Measurements from ENCODE around the gene PPM1H. TPM values are rescaled to one million over a fixed set of nuclear protein-coding genes. Genes with fewer than 3 reads are reported as not detected.

PPM1H gene
- total RNA-seq, 1 donor from 2014 or later, result 21.6 TPM

DNA sequence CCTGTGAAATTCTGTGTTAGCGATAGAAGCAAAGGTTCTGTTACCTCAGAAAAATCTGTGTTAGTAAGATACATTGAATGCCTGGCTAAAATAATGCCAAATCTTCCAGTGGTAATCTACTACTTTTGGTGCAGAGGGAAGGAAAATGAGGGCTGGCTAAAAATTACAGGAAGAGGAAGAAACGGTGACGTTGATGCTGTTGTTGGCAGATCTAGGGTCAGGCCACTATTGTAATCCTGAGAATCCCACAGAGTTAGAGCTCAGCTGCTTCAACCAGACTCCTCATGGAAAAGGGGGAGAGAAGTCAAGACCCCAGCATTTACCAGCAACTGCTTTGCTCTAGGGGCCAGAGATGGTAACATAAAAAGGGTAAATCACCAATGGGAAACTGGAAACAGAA is 145.1 kb downstream of the PPM1H start:
- TF ChIP-seq, protein P1, sequence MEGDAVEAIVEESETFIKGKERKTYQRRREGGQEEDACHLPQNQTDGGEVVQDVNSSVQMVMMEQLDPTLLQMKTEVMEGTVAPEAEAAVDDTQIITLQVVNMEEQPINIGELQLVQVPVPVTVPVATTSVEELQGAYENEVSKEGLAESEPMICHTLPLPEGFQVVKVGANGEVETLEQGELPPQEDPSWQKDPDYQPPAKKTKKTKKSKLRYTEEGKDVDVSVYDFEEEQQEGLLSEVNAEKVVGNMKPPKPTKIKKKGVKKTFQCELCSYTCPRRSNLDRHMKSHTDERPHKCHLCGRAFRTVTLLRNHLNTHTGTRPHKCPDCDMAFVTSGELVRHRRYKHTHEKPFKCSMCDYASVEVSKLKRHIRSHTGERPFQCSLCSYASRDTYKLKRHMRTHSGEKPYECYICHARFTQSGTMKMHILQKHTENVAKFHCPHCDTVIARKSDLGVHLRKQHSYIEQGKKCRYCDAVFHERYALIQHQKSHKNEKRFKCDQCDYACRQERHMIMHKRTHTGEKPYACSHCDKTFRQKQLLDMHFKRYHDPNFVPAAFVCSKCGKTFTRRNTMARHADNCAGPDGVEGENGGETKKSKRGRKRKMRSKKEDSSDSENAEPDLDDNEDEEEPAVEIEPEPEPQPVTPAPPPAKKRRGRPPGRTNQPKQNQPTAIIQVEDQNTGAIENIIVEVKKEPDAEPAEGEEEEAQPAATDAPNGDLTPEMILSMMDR (IDR thresholded peaks at IDR 0.05; ENCODE audit: insufficient read depth, low read length, poor library complexity, severe bottlenecking), result no peak
- H3K4me3 ChIP-seq (ENCODE audit: low read depth, low read length), result no peak overlapping the region
- no peaks in the 10 kb centered on the region for H3K27me3 ChIP-seq (ENCODE audit: control insufficient read depth, insufficient read depth, low read length)
- DNase-seq (ENCODE audit: low read depth), result no peak
- no peaks in the 10 kb centered on the region for H3K36me3 ChIP-seq (ENCODE audit: control insufficient read depth, insufficient read depth, low read length)

DNA sequence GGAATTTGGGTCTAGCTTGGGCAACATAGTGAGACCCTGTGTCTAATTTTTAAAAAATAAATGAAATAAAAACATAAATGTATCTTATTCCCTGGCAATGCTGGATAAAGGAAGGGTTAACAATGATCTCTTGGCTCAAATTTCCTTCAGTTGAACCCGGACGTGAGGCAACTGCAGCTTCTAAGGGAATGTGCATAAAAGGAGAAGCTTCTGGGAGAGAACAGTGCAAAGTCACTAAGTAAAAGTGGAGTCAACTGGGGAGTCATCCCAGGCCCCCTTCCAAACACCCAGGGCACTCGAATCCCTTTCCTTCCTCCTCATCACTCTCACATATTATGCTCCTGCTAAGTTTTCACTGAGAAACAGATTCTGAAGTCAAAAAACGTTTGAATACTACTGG is 147.3 kb downstream of the PPM1H start:
- Histone ChIP-seq H3K27me3 (ENCODE audit: control insufficient read depth, insufficient read depth, low read length) (no peaks in the 10 kb centered on the region), H3K36me3 (ENCODE audit: control insufficient read depth, insufficient read depth, low read length) (no peaks in the 10 kb centered on the region), H3K4me3 (ENCODE audit: low read depth, low read length) (no peak overlapping the region)
- no peak for DNase-seq (ENCODE audit: low read depth)
- TF ChIP-seq, protein P1 (IDR thresholded peaks at IDR 0.05; ENCODE audit: insufficient read depth, low read length, poor library complexity, severe bottlenecking), result no peak

- no peaks in the 10 kb centered on the region for H3K27me3 ChIP-seq (ENCODE audit: control insufficient read depth, insufficient read depth, low read length)
- H3K36me3 ChIP-seq (ENCODE audit: control insufficient read depth, insufficient read depth, low read length), result no peaks in the 10 kb centered on the region
- no peak for DNase-seq (ENCODE audit: low read depth)
- no peak overlapping the region for H3K4me3 ChIP-seq (ENCODE audit: low read depth, low read length)
- TF ChIP-seq, protein P1 (IDR thresholded peaks at IDR 0.05; ENCODE audit: insufficient read depth, low read length, poor library complexity, severe bottlenecking), result no peak
Measured at GRCh38 chr12:62787023-62787422, 147.9 kb downstream of the PPM1H start.

GRCh38 chr12:62785941-62786559 is 148.9 kb downstream of the PPM1H start:
- H3K4me3 ChIP-seq (ENCODE audit: low read depth, low read length), result no peak overlapping the region
- H3K36me3 ChIP-seq (ENCODE audit: control insufficient read depth, insufficient read depth, low read length), result no peaks in the 10 kb centered on the region
- H3K27me3 ChIP-seq (ENCODE audit: control insufficient read depth, insufficient read depth, low read length), result no peaks in the 10 kb centered on the region
- TF ChIP-seq, protein P1 (IDR thresholded peaks at IDR 0.05; ENCODE audit: insufficient read depth, low read length, poor library complexity, severe bottlenecking), result no peak
- DNase-seq (ENCODE audit: low read depth), result peak; percentile 95

GRCh38 chr12:62784576-62784975 is 150.4 kb downstream of the PPM1H start:
- H3K27me3 ChIP-seq (ENCODE audit: control insufficient read depth, insufficient read depth, low read length), result no peaks in the 10 kb centered on the region
- H3K36me3 ChIP-seq (ENCODE audit: control insufficient read depth, insufficient read depth, low read length), result no peaks in the 10 kb centered on the region
- no peak for DNase-seq (ENCODE audit: low read depth)
- no peak overlapping the region for H3K4me3 ChIP-seq (ENCODE audit: low read depth, low read length)
- TF ChIP-seq, protein P1 (IDR thresholded peaks at IDR 0.05; ENCODE audit: insufficient read depth, low read length, poor library complexity, severe bottlenecking), result no peak

DNA sequence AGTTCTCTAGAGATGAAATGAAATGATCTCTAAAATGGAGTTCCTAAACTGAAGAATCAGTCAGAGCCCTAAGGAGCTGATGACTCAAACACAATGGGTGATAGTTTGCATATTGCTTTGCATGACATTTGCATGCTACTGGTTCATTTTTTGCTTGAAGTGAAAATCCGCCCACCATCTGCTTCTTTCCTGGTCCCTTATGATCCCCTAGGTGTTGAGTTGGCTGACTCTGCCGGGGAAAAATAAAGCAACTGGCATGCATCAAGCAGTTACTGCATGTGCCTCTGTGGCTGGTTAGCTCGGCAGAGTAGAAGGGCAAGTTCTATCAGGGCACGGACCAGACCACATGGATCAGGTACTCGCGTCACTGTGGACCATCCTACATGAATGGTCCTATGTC is 151.1 kb downstream of the PPM1H start:
- Histone ChIP-seq H3K27me3 (ENCODE audit: control insufficient read depth, insufficient read depth, low read length) (no peaks in the 10 kb centered on the region), H3K36me3 (ENCODE audit: control insufficient read depth, insufficient read depth, low read length) (no peaks in the 10 kb centered on the region), H3K4me3 (ENCODE audit: low read depth, low read length) (no peak overlapping the region)
- TF ChIP-seq, protein P1 (IDR thresholded peaks at IDR 0.05; ENCODE audit: insufficient read depth, low read length, poor library complexity, severe bottlenecking), result no peak
- no peak for DNase-seq (ENCODE audit: low read depth)

Data from kidney epithelial cell (primary cell).